ENCODE measurements around the gene KDM4B. TPM values are rescaled to one million over a fixed set of nuclear protein-coding genes. Genes with fewer than 3 reads are reported as not detected.

KDM4B gene
- total and polyA plus RNA-seq, 2 donors (not counting 1 experiment from before 2014, with no cell fraction given) = 6.4 to 14.4 TPM

GRCh38 chr19:4984438-4984990 lies 15.6 kb downstream of the KDM4B start:
- Histone ChIP-seq H3K27ac (ENCODE audit: insufficient read depth, low read length) (no peak overlapping the region), H3K4me1 (ENCODE audit: control insufficient read depth, extremely low read depth, insufficient read depth, low read length) (peaks cover 16% of the 10 kb centered on the region), H3K79me2 (ENCODE audit: control insufficient read depth, insufficient read depth, low read length) (peaks cover 45% of the 10 kb centered on the region), H3K4me2 (ENCODE audit: extremely low read depth, insufficient read depth, low read length) (no peak overlapping the region), H4K20me1 (ENCODE audit: control insufficient read depth, extremely low read depth, insufficient read depth, low read length) (peaks cover 2% of the 10 kb centered on the region), H3K9ac (ENCODE audit: insufficient read depth, low read length) (no peak overlapping the region), H3K27me3 (ENCODE audit: control insufficient read depth, insufficient read depth, low read length) (no peaks in the 10 kb centered on the region), H3K36me3 (ENCODE audit: control insufficient read depth, insufficient read depth, low read length) (no peaks in the 10 kb centered on the region), H2AFZ (ENCODE audit: low read length) (no peak overlapping the region), H3K9me3 (ENCODE audit: control insufficient read depth, insufficient read depth, low read depth, low read length) (no peaks in the 10 kb centered on the region), H3K4me3 (replicated peaks in 1 of 4; ENCODE audit: control extremely low read depth in 1 of 4, insufficient read depth in 1 of 4, low read depth in 3 of 4, low read length in 4 of 4) (no peak overlapping the region)
- TF ChIP-seq, protein P1, sequence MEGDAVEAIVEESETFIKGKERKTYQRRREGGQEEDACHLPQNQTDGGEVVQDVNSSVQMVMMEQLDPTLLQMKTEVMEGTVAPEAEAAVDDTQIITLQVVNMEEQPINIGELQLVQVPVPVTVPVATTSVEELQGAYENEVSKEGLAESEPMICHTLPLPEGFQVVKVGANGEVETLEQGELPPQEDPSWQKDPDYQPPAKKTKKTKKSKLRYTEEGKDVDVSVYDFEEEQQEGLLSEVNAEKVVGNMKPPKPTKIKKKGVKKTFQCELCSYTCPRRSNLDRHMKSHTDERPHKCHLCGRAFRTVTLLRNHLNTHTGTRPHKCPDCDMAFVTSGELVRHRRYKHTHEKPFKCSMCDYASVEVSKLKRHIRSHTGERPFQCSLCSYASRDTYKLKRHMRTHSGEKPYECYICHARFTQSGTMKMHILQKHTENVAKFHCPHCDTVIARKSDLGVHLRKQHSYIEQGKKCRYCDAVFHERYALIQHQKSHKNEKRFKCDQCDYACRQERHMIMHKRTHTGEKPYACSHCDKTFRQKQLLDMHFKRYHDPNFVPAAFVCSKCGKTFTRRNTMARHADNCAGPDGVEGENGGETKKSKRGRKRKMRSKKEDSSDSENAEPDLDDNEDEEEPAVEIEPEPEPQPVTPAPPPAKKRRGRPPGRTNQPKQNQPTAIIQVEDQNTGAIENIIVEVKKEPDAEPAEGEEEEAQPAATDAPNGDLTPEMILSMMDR (conservative IDR thresholded peaks at IDR 0.05 in 1 of 2, IDR thresholded peaks at IDR 0.05 in 1 of 2; ENCODE audit: low read depth in 1 of 2, low read length in 2 of 2) = no peak
- TF ChIP-seq EZH2 (IDR thresholded peaks at IDR 0.05; ENCODE audit: low read length, missing control alignments) = no peak
- no peak for DNase-seq (ENCODE audit: low read depth in 2 of 2)

DNA sequence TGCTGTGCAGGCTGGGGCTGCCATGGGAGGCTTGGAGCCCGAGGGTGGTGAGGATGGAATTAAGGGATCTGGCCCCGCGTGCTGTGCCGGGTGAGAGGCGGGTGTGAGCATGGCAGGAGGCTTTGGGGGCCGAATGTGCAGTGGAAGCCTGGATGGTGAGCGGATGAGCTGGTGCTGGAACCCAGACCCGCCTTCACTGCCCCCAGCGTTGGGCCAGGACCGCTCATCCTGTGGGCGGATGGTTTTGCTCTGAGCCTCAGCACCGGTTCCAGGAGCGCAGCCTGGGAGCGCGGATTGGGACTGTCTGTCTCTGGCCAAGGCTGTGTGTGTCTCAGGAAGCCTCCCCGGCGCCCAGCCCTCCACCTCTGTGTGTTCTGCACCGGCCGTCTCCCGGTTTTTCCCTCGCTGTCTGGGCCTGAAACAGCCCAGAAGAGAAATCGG lies 16.7 kb downstream of the KDM4B start:
- Histone ChIP-seq H3K4me3 (replicated peaks in 1 of 4; ENCODE audit: control extremely low read depth in 1 of 4, insufficient read depth in 1 of 4, low read depth in 3 of 4, low read length in 4 of 4) (no peak overlapping the region), H3K79me2 (ENCODE audit: control insufficient read depth, insufficient read depth, low read length) (peaks cover 52% of the 10 kb centered on the region), H3K4me1 (ENCODE audit: control insufficient read depth, extremely low read depth, insufficient read depth, low read length) (peaks cover 16% of the 10 kb centered on the region), H2AFZ (ENCODE audit: low read length) (no peak overlapping the region), H4K20me1 (ENCODE audit: control insufficient read depth, extremely low read depth, insufficient read depth, low read length) (no peaks in the 10 kb centered on the region), H3K27ac (ENCODE audit: insufficient read depth, low read length) (no peak overlapping the region), H3K9ac (ENCODE audit: insufficient read depth, low read length) (no peak overlapping the region), H3K9me3 (ENCODE audit: control insufficient read depth, insufficient read depth, low read depth, low read length) (no peaks in the 10 kb centered on the region), H3K27me3 (ENCODE audit: control insufficient read depth, insufficient read depth, low read length) (no peaks in the 10 kb centered on the region), H3K4me2 (ENCODE audit: extremely low read depth, insufficient read depth, low read length) (no peak overlapping the region), H3K36me3 (ENCODE audit: control insufficient read depth, insufficient read depth, low read length) (no peaks in the 10 kb centered on the region)
- DNase-seq (ENCODE audit: low read depth in 2 of 2) = no peak
- no peak for TF ChIP-seq EZH2 (IDR thresholded peaks at IDR 0.05; ENCODE audit: low read length, missing control alignments)
- TF ChIP-seq, protein P1 (conservative IDR thresholded peaks at IDR 0.05 in 1 of 2, IDR thresholded peaks at IDR 0.05 in 1 of 2; ENCODE audit: low read depth in 1 of 2, low read length in 2 of 2) = no peak

DNA sequence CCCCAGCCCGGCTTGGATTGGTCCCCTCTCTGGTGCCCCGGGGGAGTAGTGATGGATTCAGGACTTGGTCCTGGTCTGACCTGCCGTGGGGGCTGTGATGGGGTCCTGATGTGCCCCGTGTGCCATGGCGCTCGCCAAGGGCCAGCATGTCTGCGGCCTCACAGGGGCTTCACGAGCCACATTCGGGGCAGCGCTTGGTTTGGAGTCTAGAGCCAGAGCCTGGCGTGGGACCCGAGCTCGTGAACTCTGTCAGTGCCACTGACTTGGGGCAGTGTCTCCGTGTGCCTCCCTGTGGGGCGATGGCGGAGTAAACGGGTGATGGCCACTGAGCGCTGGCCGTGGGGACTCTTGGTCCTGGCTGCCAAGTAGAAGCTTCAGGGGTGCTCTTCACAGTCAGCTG lies 17.1 kb downstream of the KDM4B start:
- no peak overlapping the region for H3K4me3 ChIP-seq (replicated peaks in 1 of 4; ENCODE audit: control extremely low read depth in 1 of 4, insufficient read depth in 1 of 4, low read depth in 3 of 4, low read length in 4 of 4)
- no peak for DNase-seq (ENCODE audit: low read depth in 2 of 2)
- no peak overlapping the region for H2AFZ ChIP-seq (ENCODE audit: low read length)
- H3K4me2 ChIP-seq (ENCODE audit: extremely low read depth, insufficient read depth, low read length) = no peak overlapping the region
- H3K27ac ChIP-seq (ENCODE audit: insufficient read depth, low read length) = no peak overlapping the region
- H4K20me1 ChIP-seq (ENCODE audit: control insufficient read depth, extremely low read depth, insufficient read depth, low read length) = no peaks in the 10 kb centered on the region
- H3K9me3 ChIP-seq (ENCODE audit: control insufficient read depth, insufficient read depth, low read depth, low read length) = no peaks in the 10 kb centered on the region
- no peak overlapping the region for H3K9ac ChIP-seq (ENCODE audit: insufficient read depth, low read length)
- no peaks in the 10 kb centered on the region for H3K27me3 ChIP-seq (ENCODE audit: control insufficient read depth, insufficient read depth, low read length)
- H3K79me2 ChIP-seq (ENCODE audit: control insufficient read depth, insufficient read depth, low read length) = peaks cover 47% of the 10 kb centered on the region
- no peaks in the 10 kb centered on the region for H3K36me3 ChIP-seq (ENCODE audit: control insufficient read depth, insufficient read depth, low read length)
- peaks cover 16% of the 10 kb centered on the region for H3K4me1 ChIP-seq (ENCODE audit: control insufficient read depth, extremely low read depth, insufficient read depth, low read length)
- TF ChIP-seq, protein P1 (conservative IDR thresholded peaks at IDR 0.05 in 1 of 2, IDR thresholded peaks at IDR 0.05 in 1 of 2; ENCODE audit: low read depth in 1 of 2, low read length in 2 of 2) = no peak
- TF ChIP-seq EZH2 (IDR thresholded peaks at IDR 0.05; ENCODE audit: low read length, missing control alignments) = no peak
